ENCODE results near the gene CDK2.

- TF ChIP-seq, protein P1, sequence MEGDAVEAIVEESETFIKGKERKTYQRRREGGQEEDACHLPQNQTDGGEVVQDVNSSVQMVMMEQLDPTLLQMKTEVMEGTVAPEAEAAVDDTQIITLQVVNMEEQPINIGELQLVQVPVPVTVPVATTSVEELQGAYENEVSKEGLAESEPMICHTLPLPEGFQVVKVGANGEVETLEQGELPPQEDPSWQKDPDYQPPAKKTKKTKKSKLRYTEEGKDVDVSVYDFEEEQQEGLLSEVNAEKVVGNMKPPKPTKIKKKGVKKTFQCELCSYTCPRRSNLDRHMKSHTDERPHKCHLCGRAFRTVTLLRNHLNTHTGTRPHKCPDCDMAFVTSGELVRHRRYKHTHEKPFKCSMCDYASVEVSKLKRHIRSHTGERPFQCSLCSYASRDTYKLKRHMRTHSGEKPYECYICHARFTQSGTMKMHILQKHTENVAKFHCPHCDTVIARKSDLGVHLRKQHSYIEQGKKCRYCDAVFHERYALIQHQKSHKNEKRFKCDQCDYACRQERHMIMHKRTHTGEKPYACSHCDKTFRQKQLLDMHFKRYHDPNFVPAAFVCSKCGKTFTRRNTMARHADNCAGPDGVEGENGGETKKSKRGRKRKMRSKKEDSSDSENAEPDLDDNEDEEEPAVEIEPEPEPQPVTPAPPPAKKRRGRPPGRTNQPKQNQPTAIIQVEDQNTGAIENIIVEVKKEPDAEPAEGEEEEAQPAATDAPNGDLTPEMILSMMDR (IDR thresholded peaks at IDR 0.05): no peak
- TF ChIP-seq EZH2 (IDR thresholded peaks at IDR 0.05): no peak
These were observed 37.3 kb upstream of the CDK2 start for GRCh38 chr12:55929306-55929791.
